Inflammatory macrophage (primary cell): ENCODE measurements around the gene PCNX4.
"Not testable (repeated sequence)": the region's sequence is repeated elsewhere in the genome, so short reads cannot be mapped to it uniquely, and the experiment has no call there.

Source experiments
- DNase-seq, 2 donors: peaks; one replicate each; pipeline ENCODE4 v3.0.0-alpha.2; 2020 to 2022
- total RNA-seq, 18 experiments: gene quantifications; one replicate each; lab custom pipeline; 2026; ENCODE audit warnings: mixed read lengths in 6 of 18, inconsistent platforms in 2 of 18; lab: John Stamatoyannopoulos, UW

Gene PCNX4
- total RNA-seq = 33.0 to 86.1 (median 49.0) reads per million in 18 experiments

GRCh38 chr14:60091550-60092525 lies at the start of gene PCNX4:
PCNX4 (plus strand) TSS chr14:60091923; CDS start chr14:60107639, 15,716 bp downstream.
- DNase-seq = peak; percentile 98 to 99

- DNase-seq = not testable (repeated sequence)
Measured at GRCh38 chr14:60047976-60048375, 43.7 kb upstream of the PCNX4 start.

GRCh38 chr14:60051721-60052221 lies 40.0 kb upstream of the PCNX4 start:
- DNase-seq = no peak

GRCh38 chr14:60058087-60058486 lies 33.6 kb upstream of the PCNX4 start:
- no peak for DNase-seq

- DNase-seq = no peak
Measured at GRCh38 chr14:60061371-60061770, 30.4 kb upstream of the PCNX4 start.

GRCh38 chr14:60064491-60065072 lies 27.1 kb upstream of the PCNX4 start:
- peak; percentile 40 to 70 for DNase-seq

- no peak for DNase-seq
Measured at GRCh38 chr14:60067882-60068281, 23.8 kb upstream of the PCNX4 start.

GRCh38 chr14:60079723-60080122 lies 12.0 kb upstream of the PCNX4 start:
- no peak for DNase-seq

- no peak for DNase-seq
Measured at GRCh38 chr14:60085085-60085484, 6.6 kb upstream of the PCNX4 start.

- DNase-seq = no peak
Measured at GRCh38 chr14:60085693-60086092, 6.0 kb upstream of the PCNX4 start.

GRCh38 chr14:60087668-60088067 lies 4.1 kb upstream of the PCNX4 start:
- DNase-seq = no peak

- DNase-seq = no peak
Measured at GRCh38 chr14:60089221-60089620, 2.5 kb upstream of the PCNX4 start.

GRCh38 chr14:60090864-60091519 lies 731 bp upstream of the PCNX4 start:
- peak in 1 of 2 donors; percentile 27 for DNase-seq

- DNase-seq = no peak
Measured at GRCh38 chr14:60092526-60092920, 800 bp downstream of the PCNX4 start.

GRCh38 chr14:60093080-60093479 lies 1.4 kb downstream of the PCNX4 start:
- no peak for DNase-seq

GRCh38 chr14:60093606-60094005 lies 1.9 kb downstream of the PCNX4 start:
- peak in 1 of 2 donors; percentile 32 for DNase-seq

GRCh38 chr14:60094306-60094897 lies 2.7 kb downstream of the PCNX4 start:
- no peak for DNase-seq

- no peak for DNase-seq
Measured at GRCh38 chr14:60095231-60095630, 3.5 kb downstream of the PCNX4 start.

- no peak for DNase-seq
Measured at GRCh38 chr14:60095781-60096450, 4.2 kb downstream of the PCNX4 start.

- no peak for DNase-seq
Measured at GRCh38 chr14:60097974-60098373, 6.3 kb downstream of the PCNX4 start.

- DNase-seq = not testable (repeated sequence)
Measured at GRCh38 chr14:60099855-60100254, 8.1 kb downstream of the PCNX4 start.

GRCh38 chr14:60101786-60102185 lies 10.1 kb downstream of the PCNX4 start:
- DNase-seq = no peak
